ENCODE measurements around the gene JAG2. TPM values are rescaled to one million over a fixed set of nuclear protein-coding genes. Genes with fewer than 3 reads are reported as not detected.

Gene JAG2
- total RNA-seq, 1 donor from 2014 or later: 0.44 TPM

DNA sequence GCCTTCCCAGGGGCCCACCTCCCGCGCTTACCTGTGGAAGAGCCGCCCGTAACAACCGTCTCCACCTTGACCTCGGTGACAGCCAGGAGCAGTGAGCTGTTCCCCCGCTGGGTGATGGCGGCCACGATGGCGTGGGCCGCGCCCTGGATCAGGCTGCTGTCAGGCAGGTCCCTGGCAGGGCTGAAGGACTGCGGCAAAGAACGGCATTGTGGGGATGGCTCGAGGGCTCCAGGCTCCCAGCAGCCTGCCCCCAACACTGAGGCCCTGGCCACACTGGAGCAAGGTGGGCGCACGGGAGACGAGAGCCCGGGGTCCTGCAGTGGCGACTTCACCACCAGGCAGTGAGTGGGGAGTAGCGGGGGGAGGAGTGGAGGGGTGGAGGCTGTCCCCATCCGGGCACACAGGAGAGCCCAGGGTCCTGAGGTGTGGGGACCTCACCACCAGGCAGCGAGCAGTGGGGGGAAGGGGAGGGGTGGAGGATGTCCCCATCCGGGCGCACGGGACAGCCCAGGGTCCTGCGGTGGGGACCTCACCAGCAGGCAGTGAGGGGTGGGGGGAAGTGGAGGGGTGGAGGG lies 25.0 kb downstream of the JAG2 start:
- ATAC-seq (ENCODE audit: low read depth) (no peak), DNase-seq (no peak)
- intact Hi-C loops (cut with micrococcal nuclease): no loop called here
- H3K4me3 Mint-ChIP-seq: no peak overlapping the region
- H3K27me3 Mint-ChIP-seq: no peaks in the 10 kb centered on the region
- no peaks in the 10 kb centered on the region for H3K4me1 Mint-ChIP-seq
- H3K9me3 Mint-ChIP-seq: peaks cover 5% of the 10 kb centered on the region
- ChIA-PET CTCF (no interaction called here), POLR2A (no interaction called here)
- H3K36me3 Mint-ChIP-seq (ENCODE audit: low read depth): no peaks in the 10 kb centered on the region
- TF ChIP-seq CTCF (IDR thresholded peaks at IDR 0.05): no peak
- no peak overlapping the region for H3K27ac Mint-ChIP-seq

- peaks cover 5% of the 10 kb centered on the region for H3K9me3 Mint-ChIP-seq
- ChIA-PET CTCF (no interaction called here), POLR2A (no interaction called here)
- H3K4me3 Mint-ChIP-seq: no peak overlapping the region
- ATAC-seq (ENCODE audit: low read depth) (no peak), DNase-seq (no peak)
- intact Hi-C loops (cut with micrococcal nuclease): no loop called here
- H3K4me1 Mint-ChIP-seq: no peaks in the 10 kb centered on the region
- no peak overlapping the region for H3K27ac Mint-ChIP-seq
- no peak for TF ChIP-seq CTCF (IDR thresholded peaks at IDR 0.05)
- no peaks in the 10 kb centered on the region for H3K36me3 Mint-ChIP-seq (ENCODE audit: low read depth)
- H3K27me3 Mint-ChIP-seq: no peaks in the 10 kb centered on the region
Measured at GRCh38 chr14:105142651-105143450, 25.7 kb downstream of the JAG2 start.

- no peak for ATAC-seq (ENCODE audit: low read depth)
- H3K4me1 Mint-ChIP-seq: no peaks in the 10 kb centered on the region
- POLR2A ChIA-PET: no interaction called here
- no peaks in the 10 kb centered on the region for H3K36me3 Mint-ChIP-seq (ENCODE audit: low read depth)
- H3K4me3 Mint-ChIP-seq: no peak overlapping the region
- CTCF ChIA-PET: no interaction called here
- no peak overlapping the region for H3K27ac Mint-ChIP-seq
- H3K9me3 Mint-ChIP-seq: peaks cover 5% of the 10 kb centered on the region
- no peaks in the 10 kb centered on the region for H3K27me3 Mint-ChIP-seq
- intact Hi-C loops (cut with micrococcal nuclease): no loop called here
- TF ChIP-seq CTCF (IDR thresholded peaks at IDR 0.05): no peak
- no peak for DNase-seq
Measured at GRCh38 chr14:105141486-105142281, 26.9 kb downstream of the JAG2 start.

- H3K4me3 Mint-ChIP-seq: no peak overlapping the region
- H3K4me1 Mint-ChIP-seq: no peaks in the 10 kb centered on the region
- H3K27ac Mint-ChIP-seq: no peak overlapping the region
- no peak for DNase-seq
- H3K27me3 Mint-ChIP-seq: no peaks in the 10 kb centered on the region
- TF ChIP-seq CTCF (IDR thresholded peaks at IDR 0.05): no peak
- intact Hi-C loops (cut with micrococcal nuclease): no loop called here
- peaks cover 5% of the 10 kb centered on the region for H3K9me3 Mint-ChIP-seq
- ChIA-PET POLR2A (no interaction called here), CTCF (no interaction called here)
- no peaks in the 10 kb centered on the region for H3K36me3 Mint-ChIP-seq (ENCODE audit: low read depth)
- no peak for ATAC-seq (ENCODE audit: low read depth)
Measured at GRCh38 chr14:105141026-105141425, 27.6 kb downstream of the JAG2 start.

GRCh38 chr14:105140581-105140980 lies 28.0 kb downstream of the JAG2 start:
- Mint-ChIP-seq H3K36me3 (ENCODE audit: low read depth) (no peaks in the 10 kb centered on the region), H3K27ac (no peak overlapping the region)
- no peak for DNase-seq

More at GRCh38 chr14:105140581-105140980, 28.0 kb downstream of the JAG2 start:
- ChIA-PET POLR2A (no interaction called here), CTCF (no interaction called here)
- no peaks in the 10 kb centered on the region for H3K27me3 Mint-ChIP-seq
- no peak for ATAC-seq (ENCODE audit: low read depth)
- no peak overlapping the region for H3K4me3 Mint-ChIP-seq
- TF ChIP-seq CTCF (IDR thresholded peaks at IDR 0.05): no peak
- peaks cover 5% of the 10 kb centered on the region for H3K9me3 Mint-ChIP-seq
- intact Hi-C loops (cut with micrococcal nuclease): no loop called here
- H3K4me1 Mint-ChIP-seq: no peaks in the 10 kb centered on the region

Data from activated B cell treated with CpG ODN at 0.5 μM for 24 hours (primary cell).